Left hindlimb (tissue), 1 donor: ENCODE results near the gene G3BP2.

Experiments
- DNase-seq: peaks from one replicate; pipeline ENCODE4 v3.0.0-alpha.2; 2018

Gene G3BP2

GRCh38 chr4:75637176-75637575 is 36.0 kb downstream of the G3BP2 start:
- no peak for DNase-seq

GRCh38 chr4:75634951-75635350 is 38.3 kb downstream of the G3BP2 start:
- no peak for DNase-seq

- no peak for DNase-seq
Observed at GRCh38 chr4:75634281-75634680, 38.9 kb downstream of the G3BP2 start.

GRCh38 chr4:75633846-75634245 is 39.4 kb downstream of the G3BP2 start:
- no peak for DNase-seq

GRCh38 chr4:75630937-75631329 is 42.3 kb downstream of the G3BP2 start:
- no peak for DNase-seq

- peak; percentile 78 for DNase-seq
Observed at GRCh38 chr4:75630174-75630936, 42.9 kb downstream of the G3BP2 start, which contains the start of gene CDKL2. CDKL2 (minus strand) TSS chr4:75630528; CDS start chr4:75625988, 4,540 bp downstream.

GRCh38 chr4:75629239-75629638 is 44.0 kb downstream of the G3BP2 start:
- DNase-seq: no peak

GRCh38 chr4:75623026-75623425 is 50.2 kb downstream of the G3BP2 start:
- DNase-seq: no peak

GRCh38 chr4:75621715-75622114 is 51.5 kb downstream of the G3BP2 start:
- DNase-seq: no peak

- DNase-seq: no peak
Observed at GRCh38 chr4:75612306-75612705, 60.9 kb downstream of the G3BP2 start.

- DNase-seq: no peak
Observed at GRCh38 chr4:75605928-75606327, 67.3 kb downstream of the G3BP2 start.

GRCh38 chr4:75599647-75600046 is 73.6 kb downstream of the G3BP2 start:
- no peak for DNase-seq

GRCh38 chr4:75598390-75598789 is 74.8 kb downstream of the G3BP2 start:
- no peak for DNase-seq

- no peak for DNase-seq
Observed at GRCh38 chr4:75596061-75596460, 77.2 kb downstream of the G3BP2 start.

- DNase-seq: no peak
Observed at GRCh38 chr4:75593393-75593792, 79.8 kb downstream of the G3BP2 start.
